ENCODE results near the gene CD177.
"Not testable (repeated sequence)": the region's sequence is repeated elsewhere in the genome, so short reads cannot be mapped to it uniquely, and the experiment has no call there.

The CD177 gene

DNA sequence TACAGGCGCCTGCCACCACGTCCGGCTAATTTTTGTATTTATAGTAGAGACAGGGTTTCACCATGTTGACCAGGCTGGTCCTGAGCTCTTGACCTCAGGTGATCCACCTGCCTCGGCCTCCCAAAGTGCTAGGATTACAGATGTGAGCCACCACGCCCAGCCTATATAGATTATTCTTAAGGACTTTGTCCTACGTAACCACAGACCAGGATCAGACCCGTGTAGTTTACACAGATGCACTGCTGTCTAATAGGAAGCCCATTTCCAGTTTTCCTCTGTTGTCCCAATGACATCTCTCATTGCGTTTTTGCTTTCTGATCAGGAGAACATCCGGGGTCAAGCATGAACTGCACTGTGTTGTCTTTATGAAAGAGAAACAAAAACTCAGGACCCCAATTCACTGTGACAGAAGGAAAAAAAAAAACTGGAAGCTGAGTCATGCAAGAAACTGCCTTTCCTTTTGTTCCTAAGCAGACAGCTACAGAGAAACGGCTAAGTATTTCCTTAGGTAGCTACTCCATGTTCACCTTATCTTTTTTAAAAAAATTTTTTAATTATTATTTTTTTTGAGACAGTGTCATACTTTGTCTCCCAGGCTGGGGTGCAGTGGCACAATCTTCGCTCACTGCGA, 29.2 kb downstream of the CD177 start:
- peak; percentile 3 for DNase-seq

DNA sequence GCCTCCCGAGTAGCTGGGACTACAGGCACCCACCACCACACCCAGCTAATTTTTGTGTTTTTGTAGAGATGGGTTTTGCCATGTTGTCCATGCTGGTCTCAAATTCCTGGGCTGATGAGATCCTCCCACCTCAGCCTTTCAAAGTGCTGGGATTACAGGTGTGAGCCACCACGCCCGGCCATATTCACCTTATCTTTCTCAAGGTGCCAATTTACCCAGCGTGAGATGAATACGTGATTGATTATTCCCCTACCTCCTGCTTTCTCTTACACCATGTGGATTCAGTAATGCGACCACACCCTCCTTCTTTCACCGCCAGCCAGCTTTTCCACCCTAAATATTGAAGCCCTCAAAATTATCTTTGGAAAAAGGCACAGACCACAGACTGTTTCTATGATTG, 29.8 kb downstream of the CD177 start:
- peak; percentile 2 for DNase-seq

DNA sequence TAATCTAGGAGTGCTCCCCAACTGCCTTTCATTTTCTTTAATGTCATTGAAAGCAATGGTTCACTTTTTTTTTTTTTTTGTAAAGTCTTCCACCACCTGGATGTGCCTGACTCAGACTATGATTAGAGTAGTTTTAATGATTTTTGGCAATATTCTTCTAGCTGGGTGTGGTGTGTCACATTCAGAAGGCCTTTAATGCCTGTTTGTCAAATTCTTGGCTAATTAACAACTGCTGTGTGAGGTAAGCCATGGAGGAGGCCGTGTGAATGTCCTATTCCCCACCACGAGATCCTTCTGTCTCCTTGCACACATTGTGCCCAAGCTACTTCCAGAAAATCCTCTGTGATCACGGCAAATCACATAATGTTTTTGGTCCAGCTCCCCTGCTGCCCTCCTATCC, 30.3 kb downstream of the CD177 start:
- DNase-seq, result peak; percentile 8

DNA sequence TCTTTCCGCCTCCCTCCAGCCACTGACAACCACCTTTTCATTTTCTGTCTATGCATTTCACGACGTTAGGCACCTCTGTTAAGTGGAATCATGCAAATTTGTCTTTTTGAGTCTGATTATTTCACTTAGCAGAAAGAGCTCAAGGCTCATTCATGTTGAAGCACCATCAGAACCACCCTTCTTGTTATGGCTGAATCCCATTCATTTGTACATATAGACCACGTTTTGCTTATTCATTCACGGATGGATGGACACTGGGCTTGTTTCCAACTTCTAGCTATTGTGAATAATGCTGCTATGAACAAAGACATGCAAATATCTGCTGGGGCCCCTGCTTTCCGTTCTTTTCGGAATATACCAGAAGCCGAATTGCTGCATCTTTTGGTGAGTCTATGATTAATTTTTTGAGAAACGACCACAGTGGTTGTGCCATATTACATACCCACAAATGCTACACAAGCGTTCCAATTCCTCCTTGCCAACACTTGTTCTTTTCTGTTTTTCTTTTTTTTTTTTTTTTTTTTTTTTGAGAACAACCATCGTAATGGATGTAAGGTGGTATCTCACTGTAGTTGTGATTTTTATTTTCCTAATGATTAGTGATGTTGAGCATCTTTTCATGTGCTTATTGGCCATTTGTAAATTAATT, 37.5 kb downstream of the CD177 start:
- peak; percentile 1 for DNase-seq

DNA sequence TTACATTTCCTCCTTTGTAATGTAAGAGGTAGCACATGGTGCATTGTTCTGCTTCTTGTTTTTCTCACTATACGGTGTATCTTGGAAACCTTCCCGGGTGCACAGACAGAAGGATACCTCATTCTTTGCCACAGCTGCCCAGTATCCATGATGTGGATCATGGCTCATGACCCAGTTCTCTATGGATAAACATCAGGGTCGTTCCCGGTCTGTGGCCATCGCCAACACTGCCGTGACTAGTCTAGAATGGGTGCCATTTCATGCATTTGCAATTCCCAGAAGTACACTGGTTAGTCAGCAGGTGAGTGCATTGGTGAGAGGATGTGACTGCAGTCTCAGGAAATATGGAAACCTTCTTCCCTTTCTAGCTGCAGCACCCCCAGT, 38.1 kb downstream of the CD177 start:
- peak; percentile 7 for DNase-seq

DNA sequence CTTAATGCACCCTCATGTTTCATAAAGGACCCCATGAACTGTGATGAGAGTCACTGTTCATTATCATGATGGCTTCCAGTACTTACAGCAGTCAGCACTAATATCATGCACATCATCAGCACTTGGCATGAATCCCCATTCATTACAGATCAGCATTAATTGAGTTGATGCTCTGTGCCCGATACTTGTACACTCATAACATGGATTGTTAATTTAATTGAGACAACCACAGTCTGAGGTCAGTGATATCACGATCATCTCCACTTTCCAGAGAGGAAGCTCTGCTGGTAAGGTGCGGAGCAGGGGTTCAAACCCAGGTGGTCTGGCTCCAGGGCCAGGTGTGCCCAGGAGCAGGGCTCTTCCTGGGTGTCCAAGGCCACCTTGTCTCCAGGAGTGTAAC, 40.0 kb downstream of the CD177 start:
- not testable (repeated sequence) for DNase-seq

DNA sequence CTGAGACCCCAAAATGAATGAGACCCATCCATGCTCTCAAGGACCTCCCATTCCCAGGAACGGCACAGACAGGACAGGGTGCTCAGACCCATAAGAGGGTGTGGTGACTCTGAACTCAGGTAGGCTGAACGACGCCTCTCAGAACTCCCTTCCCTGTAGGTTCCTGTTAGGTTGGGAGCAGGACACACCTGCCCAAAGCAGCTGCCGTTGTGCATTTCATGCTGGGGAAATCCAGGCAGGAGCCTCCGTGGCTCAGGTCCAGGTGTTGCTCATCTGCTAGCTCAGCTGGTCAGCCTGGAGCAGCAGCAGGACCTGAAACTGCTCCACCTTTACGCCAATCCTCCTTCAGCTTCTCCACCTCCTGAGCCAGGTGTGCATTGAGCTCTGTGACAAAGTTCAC, 42.1 kb downstream of the CD177 start:
- DNase-seq, result peak; percentile 33

DNA sequence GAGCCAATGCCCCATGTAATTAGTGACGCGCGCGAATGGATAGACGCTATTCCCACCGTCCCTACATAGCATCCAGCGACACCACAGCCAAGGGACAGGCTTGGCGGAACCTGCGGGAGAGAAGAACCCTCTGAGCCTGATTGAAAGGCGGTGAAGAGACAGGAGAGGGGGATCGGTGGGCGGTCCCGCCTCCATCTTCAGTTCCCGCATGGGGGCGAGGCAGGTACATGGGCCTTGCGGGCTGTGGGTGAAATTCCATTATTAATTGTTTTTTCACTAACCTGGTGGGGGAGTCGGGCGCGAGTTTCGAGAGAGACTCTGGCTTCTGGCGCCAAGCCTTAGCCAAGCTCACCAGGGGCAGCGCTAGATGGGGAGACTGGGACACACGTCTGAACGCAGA, 52.8 kb downstream of the CD177 start:
- no peak for DNase-seq

DNA sequence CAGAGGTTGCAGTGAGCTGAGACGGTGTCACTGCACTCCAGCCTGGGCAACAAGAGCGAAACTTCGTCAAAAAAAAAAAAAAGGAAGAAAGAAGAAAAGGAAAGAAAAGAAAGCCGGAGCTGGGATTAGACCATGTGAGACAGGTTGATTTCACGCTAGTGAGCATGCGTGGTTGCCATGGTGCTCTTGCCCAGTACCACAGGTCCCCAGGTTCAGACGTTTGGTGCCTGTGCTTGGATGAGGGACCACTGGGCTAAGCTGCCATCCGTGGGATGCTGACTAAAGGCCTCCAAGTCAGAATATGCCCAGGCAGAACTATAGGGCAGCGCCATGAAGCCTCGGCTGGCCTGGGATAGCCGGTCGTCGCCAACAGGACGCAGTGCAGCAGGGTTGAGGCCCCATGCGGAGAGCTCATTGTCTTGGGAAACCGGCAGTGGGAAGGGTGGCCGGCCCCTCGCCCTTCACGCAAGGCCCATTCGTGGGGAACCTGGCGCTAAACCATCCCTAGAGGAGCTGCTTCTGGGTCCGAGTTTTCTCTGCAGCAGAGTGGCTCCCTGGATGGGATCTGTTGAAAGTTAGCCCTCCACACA, 54.0 kb downstream of the CD177 start:
- no peak for DNase-seq

DNA sequence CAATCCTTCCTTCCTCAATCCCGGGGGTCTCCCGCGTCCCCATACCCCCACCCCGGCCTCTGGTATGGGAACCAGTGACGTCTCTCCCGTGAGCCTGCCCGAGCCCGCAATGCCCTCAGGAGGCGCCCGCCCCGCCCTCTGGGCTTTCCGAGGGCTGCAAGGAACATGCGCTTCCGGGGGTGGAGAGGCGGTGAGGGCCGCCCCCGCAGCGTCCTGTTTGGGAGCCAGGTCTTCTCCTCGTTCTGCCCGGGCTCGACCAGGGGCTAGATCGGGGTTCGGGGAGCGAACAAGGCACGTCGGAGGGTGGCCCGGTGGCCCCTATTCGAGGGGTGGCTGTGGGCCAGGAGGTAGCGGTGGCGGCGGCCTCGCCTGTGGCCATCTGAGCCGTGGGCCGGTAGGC, 54.6 kb downstream of the CD177 start:
- DNase-seq, result no peak

DNA sequence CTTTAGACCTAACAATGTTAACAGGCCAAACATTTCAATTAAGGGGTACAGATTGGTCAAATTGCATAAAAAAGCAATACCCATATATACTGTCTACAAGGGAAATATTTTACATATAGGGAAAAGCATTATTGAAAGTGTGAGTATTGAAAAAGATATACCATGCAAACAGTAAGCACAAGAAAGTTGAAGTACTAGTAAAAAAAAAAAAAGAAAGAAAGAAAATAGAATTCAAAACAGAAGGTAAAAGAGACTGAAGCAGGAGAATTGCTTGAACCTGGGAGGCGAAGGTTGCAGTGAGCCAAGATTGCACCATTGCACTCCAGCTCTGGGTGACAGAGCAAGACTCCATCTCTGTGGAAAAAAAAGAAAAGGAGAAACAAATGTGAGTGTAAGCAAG, 55.9 kb downstream of the CD177 start:
- no peak for DNase-seq

DNA sequence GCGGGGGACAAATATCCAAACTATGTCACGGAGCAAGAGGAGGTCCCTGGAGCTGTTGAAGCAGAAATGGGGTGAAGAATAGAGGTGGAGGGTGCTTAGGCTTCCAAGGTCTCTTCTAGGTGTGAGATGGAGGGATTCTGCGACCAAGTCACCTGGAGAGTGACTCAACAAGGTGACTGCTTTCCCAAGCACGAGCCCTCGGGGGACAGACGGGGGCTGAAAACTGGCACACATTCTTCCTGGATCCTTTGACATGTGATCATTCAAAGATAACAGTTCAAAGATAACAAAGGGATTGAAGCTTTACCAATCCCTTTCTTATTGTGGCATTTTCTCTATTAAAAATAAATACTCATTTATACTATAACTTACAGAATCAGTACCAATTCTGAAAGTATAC, 59.0 kb downstream of the CD177 start:
- DNase-seq, result no peak
